ENCODE measurements around the gene YOD1.

DNA sequence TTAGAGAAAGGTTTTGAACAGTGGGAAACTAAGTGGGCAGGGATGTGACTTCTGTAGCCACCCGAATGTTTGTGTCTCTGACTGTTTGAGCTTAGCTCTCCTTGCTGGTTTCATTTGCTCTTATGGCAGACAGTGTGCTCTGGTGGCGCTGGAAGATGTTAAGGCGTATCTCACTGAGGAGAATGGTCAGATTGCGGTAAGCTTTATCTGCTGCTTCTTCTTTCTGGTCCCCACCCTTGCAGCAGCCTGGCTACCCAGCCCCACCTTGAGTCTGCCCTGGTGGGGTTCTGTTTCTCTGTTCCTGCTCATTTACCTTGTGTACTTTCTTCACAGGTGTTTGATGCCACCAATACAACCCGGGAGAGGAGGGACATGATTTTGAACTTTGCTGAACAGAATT, 12.0 kb upstream of the YOD1 start:
- TF ChIP-seq, protein P1, sequence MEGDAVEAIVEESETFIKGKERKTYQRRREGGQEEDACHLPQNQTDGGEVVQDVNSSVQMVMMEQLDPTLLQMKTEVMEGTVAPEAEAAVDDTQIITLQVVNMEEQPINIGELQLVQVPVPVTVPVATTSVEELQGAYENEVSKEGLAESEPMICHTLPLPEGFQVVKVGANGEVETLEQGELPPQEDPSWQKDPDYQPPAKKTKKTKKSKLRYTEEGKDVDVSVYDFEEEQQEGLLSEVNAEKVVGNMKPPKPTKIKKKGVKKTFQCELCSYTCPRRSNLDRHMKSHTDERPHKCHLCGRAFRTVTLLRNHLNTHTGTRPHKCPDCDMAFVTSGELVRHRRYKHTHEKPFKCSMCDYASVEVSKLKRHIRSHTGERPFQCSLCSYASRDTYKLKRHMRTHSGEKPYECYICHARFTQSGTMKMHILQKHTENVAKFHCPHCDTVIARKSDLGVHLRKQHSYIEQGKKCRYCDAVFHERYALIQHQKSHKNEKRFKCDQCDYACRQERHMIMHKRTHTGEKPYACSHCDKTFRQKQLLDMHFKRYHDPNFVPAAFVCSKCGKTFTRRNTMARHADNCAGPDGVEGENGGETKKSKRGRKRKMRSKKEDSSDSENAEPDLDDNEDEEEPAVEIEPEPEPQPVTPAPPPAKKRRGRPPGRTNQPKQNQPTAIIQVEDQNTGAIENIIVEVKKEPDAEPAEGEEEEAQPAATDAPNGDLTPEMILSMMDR (IDR thresholded peaks at IDR 0.05), result no peak
- no peak for TF ChIP-seq POLR2A (IDR thresholded peaks at IDR 0.05)
